HL-60 (cell line): ENCODE data around the gene MAP3K20.

ENCODE experiments used
- DNase-seq, 2 experiments: peaks; one replicate each; pipeline ENCODE4 v3.0.0-alpha.2; 2010 to 2020; ENCODE audit warnings: low read depth in 1 of 2, low spot score in 1 of 2
- H3K27ac ChIP-seq: fragments of 250-450 bp; sonication (Bioruptor Pico); replicated peaks from 2 replicates; pipeline ENCODE4 v1.5.1; 2020; ENCODE audit warnings: mild to moderate bottlenecking, moderate library complexity
- H3K27me3 ChIP-seq: fragments of 250-450 bp; sonication (Bioruptor Pico); 2 replicates; pipeline ENCODE4 v1.5.1; 2021; ENCODE audit warnings: mild to moderate bottlenecking, moderate library complexity; ENCODE audit not compliant: insufficient read depth, poor library complexity, severe bottlenecking
- H3K4me3 ChIP-seq: replicated peaks from 2 replicates; pipeline ENCODE4 v1.5.1; 2011; ENCODE audit warnings: mild to moderate bottlenecking, control low read depth, low read length; ENCODE audit not compliant: insufficient read depth
- GABPA ChIP-seq: IDR thresholded peaks from 2 replicates; pipeline ENCODE4 v1.6.1; 2012; ENCODE audit warnings: low read depth
- POLR2AphosphoS5 ChIP-seq: IDR thresholded peaks from 2 replicates; pipeline ENCODE4 v1.6.1; 2012; ENCODE audit warnings: low read depth
- SPI1 ChIP-seq: IDR thresholded peaks from 2 replicates; pipeline ENCODE4 v1.6.1; 2012; ENCODE audit warnings: low read depth, mild to moderate bottlenecking, borderline replicate concordance
- TF ChIP-seq, protein P1 (sequence below): IDR thresholded peaks from one replicate; pipeline ENCODE4 v1.5.1; 2011; ENCODE audit warnings: low read length, control low read depth, inconsistent platforms; ENCODE audit not compliant: insufficient read depth
- TF ChIP-seq, protein P2 (sequence below): IDR thresholded peaks from 2 replicates; pipeline ENCODE4 v1.6.1; 2012; ENCODE audit warnings: low read depth; ENCODE audit not compliant: insufficient replicate concordance

The MAP3K20 gene

DNA sequence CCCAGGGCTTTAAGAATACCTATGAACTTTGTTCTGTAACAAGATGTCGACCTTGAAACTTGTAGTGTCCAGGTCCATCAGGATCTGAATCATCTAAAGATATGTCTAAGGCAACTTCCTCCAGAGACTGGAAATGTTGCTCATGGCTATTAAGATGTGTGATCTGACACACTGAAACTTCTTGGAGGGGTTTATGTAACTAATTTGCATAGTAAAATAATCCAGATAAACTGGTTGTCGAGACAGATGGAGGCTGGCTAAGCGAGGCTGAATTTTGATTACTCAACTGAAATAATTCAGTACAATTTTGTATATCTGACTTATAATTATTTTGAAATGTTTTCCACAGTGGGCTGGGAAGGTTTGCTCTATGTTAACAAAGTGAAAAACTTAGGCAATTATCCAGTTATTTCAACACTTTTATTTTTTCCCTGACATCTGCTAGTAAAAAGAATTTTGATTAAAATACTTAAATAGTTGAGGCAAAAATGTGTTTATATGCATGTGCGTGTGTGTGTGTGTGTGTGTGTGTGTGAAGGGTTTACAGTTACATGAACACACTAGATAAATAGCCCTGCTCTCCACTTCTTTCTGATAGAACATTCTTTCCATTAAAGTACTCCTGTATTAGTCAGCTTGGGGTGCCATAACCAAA lies 11.4 kb upstream of the MAP3K20 start:
- Histone ChIP-seq H3K4me3 (no peak overlapping the region), H3K27ac (no peak overlapping the region), H3K27me3 (no peaks in the 10 kb centered on the region)
- TF ChIP-seq SPI1 (no peak), POLR2AphosphoS5 (no peak), GABPA (no peak)
- TF ChIP-seq, protein P1, sequence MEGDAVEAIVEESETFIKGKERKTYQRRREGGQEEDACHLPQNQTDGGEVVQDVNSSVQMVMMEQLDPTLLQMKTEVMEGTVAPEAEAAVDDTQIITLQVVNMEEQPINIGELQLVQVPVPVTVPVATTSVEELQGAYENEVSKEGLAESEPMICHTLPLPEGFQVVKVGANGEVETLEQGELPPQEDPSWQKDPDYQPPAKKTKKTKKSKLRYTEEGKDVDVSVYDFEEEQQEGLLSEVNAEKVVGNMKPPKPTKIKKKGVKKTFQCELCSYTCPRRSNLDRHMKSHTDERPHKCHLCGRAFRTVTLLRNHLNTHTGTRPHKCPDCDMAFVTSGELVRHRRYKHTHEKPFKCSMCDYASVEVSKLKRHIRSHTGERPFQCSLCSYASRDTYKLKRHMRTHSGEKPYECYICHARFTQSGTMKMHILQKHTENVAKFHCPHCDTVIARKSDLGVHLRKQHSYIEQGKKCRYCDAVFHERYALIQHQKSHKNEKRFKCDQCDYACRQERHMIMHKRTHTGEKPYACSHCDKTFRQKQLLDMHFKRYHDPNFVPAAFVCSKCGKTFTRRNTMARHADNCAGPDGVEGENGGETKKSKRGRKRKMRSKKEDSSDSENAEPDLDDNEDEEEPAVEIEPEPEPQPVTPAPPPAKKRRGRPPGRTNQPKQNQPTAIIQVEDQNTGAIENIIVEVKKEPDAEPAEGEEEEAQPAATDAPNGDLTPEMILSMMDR = no peak
- TF ChIP-seq, protein P2, sequence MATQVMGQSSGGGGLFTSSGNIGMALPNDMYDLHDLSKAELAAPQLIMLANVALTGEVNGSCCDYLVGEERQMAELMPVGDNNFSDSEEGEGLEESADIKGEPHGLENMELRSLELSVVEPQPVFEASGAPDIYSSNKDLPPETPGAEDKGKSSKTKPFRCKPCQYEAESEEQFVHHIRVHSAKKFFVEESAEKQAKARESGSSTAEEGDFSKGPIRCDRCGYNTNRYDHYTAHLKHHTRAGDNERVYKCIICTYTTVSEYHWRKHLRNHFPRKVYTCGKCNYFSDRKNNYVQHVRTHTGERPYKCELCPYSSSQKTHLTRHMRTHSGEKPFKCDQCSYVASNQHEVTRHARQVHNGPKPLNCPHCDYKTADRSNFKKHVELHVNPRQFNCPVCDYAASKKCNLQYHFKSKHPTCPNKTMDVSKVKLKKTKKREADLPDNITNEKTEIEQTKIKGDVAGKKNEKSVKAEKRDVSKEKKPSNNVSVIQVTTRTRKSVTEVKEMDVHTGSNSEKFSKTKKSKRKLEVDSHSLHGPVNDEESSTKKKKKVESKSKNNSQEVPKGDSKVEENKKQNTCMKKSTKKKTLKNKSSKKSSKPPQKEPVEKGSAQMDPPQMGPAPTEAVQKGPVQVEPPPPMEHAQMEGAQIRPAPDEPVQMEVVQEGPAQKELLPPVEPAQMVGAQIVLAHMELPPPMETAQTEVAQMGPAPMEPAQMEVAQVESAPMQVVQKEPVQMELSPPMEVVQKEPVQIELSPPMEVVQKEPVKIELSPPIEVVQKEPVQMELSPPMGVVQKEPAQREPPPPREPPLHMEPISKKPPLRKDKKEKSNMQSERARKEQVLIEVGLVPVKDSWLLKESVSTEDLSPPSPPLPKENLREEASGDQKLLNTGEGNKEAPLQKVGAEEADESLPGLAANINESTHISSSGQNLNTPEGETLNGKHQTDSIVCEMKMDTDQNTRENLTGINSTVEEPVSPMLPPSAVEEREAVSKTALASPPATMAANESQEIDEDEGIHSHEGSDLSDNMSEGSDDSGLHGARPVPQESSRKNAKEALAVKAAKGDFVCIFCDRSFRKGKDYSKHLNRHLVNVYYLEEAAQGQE = no peak
- DNase-seq = no peak

DNA sequence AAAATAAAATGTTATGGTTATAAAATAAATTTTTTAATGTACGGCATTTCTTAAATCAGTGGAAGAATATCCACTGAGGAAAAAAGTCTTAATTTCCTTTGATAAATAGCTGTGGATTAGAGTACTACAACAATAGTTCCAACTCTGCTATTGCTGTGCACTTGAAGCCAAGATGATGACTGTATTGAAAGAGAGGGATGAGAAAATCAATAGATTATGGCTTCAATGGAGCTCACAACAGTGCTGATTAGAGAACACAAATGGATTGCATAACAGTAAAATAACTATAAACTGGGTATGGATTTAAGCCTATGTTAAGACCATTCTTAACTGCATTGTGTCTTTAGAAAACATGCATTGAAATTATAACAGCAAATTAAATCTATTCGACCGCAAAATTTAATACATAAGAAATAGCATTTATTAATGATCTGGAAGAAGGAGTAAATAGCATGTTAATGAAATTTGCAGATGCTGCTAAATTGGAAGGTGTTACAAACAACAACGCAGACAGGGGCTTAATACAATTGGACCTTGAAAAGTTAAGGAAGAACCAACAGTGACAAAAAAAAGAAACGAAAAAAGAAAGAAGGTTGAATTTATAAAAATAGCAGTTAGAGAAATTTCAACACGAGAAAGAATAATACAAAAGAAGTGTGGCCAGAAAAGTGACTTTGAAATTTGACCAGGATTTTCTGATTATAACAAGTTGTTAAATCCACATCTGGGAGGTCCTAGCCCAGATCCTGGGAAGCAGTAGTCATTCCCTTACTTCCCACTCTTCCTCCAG lies 8.6 kb upstream of the MAP3K20 start:
- no peak overlapping the region for H3K27ac ChIP-seq
- H3K4me3 ChIP-seq = no peak overlapping the region
- H3K27me3 ChIP-seq = no peaks in the 10 kb centered on the region
- no peak for TF ChIP-seq GABPA
- no peak for TF ChIP-seq POLR2AphosphoS5
- no peak for DNase-seq

DNA sequence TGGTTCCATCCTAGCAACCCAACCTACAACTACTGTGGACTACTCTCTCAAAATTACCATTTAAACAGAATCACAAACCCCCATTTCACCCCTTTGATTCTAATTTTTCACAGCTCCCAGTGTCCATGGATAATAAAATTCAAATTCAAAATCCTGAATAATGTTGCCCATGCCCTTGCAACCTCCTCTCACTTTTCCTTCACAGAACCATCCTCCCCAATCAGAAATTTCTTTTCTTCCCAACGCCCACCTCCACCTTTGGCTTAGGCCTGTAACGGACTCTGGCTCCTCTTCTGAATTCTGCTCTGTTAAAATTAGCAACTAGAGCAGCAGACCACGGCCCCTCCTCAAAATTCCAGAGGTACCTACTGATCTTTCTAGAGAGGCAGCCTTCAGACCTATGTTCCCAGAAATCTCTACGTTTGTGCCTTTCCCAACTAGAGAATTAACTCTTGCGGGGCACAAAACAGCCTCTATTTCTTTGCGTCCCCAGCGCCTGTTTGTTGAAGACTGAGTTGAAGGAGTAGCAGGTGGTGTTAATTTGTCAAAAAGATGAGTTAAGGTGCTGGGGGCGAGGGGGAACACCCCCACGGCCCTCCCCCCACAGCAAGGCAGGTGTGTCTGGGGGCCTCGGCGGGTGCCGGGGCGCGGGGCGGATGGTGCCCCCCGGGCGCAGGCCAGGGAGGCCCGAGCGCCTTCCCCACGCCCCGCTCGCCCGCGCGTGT lies 428 bp upstream of the MAP3K20 start:
- Histone ChIP-seq H3K27ac (peak overlapping the region; percentile 80), H3K4me3 (peak overlapping the region; percentile 73)

More for the DNA sequence above, 428 bp upstream of the MAP3K20 start:
- no peak for TF ChIP-seq GABPA
- TF ChIP-seq POLR2AphosphoS5 = no peak
- TF ChIP-seq SPI1 = no peak
- TF ChIP-seq, protein P2 = no peak
- TF ChIP-seq, protein P1 = no peak
- no peaks in the 10 kb centered on the region for H3K27me3 ChIP-seq
- DNase-seq = no peak
